ENCODE results near the gene ITGAX.

- TF ChIP-seq CTCF (IDR thresholded peaks at IDR 0.05) (no peak), POLR2A (IDR thresholded peaks at IDR 0.05) (no peak)
Observed at GRCh38 chr16:31330553-31330890, 24.5 kb upstream of the ITGAX start.
